IMR-90 (cell line): Measurements from ENCODE around the gene MRPL50. TPM values are rescaled to one million over a fixed set of nuclear protein-coding genes. Genes with fewer than 3 reads are reported as not detected.

Experiments
- ATAC-seq: fragments of 200-7000 bp; cut with Tn5 transposase; 2 replicates; pipeline ENCODE4 v1.9.1; 2020; ENCODE audit warnings: low read depth, mild to moderate bottlenecking, moderate library complexity
- BruUV-seq: library from RNA; stranded (reverse); fragments of 400-500 nt; replicated peaks from 2 replicates; lab custom pipeline; 2021; lab: Mats Ljungman, UMichigan
- CTCF ChIA-PET: fragments of 300-600 bp; formaldehyde crosslinking; extraction: SDS; loops from one replicate; lab custom pipeline; 2021; ENCODE audit warnings: antibody characterized with exemption; lab: Yijun Ruan, JAX
- POLR2A ChIA-PET: fragments of 300-600 bp; sonication (Branson Sonifier 250); formaldehyde crosslinking; loops from one replicate; lab custom pipeline; 2022; ENCODE audit warnings: antibody characterized with exemption; ENCODE audit not compliant: unreplicated experiment; lab: Charles Lee
- DNase-seq: peaks from one replicate; pipeline ENCODE4 v3.0.0; 2013
- H2AFZ ChIP-seq: replicated peaks from 2 replicates; pipeline ENCODE3; 2013; ENCODE audit warnings: low read length, mild to moderate bottlenecking; ENCODE audit not compliant: poor library complexity
- H2AK5ac ChIP-seq: 2 replicates; pipeline ENCODE4 v1.6.1; 2013; ENCODE audit warnings: low read depth, low read length, inconsistent platforms
- H2AK9ac ChIP-seq: replicated peaks from 2 replicates; pipeline ENCODE3; 2013; ENCODE audit warnings: mild to moderate bottlenecking, low read depth, low read length, moderate library complexity; ENCODE audit not compliant: poor library complexity
- H2BK120ac ChIP-seq: 2 replicates; pipeline ENCODE4 v1.6.1; 2013; ENCODE audit warnings: low read depth, low read length, inconsistent platforms
- H2BK15ac ChIP-seq: 3 replicates; pipeline ENCODE4 v1.6.1; 2013; ENCODE audit warnings: low read depth, low read length, inconsistent platforms
- H2BK20ac ChIP-seq: 2 replicates; pipeline ENCODE4 v1.6.1; 2013; ENCODE audit warnings: low read depth, mild to moderate bottlenecking, inconsistent platforms, low read length, moderate library complexity
- H2BK5ac ChIP-seq: 2 replicates; pipeline ENCODE4 v1.6.1; 2013; ENCODE audit warnings: mild to moderate bottlenecking, low read depth, low read length, inconsistent platforms; ENCODE audit not compliant: poor library complexity, severe bottlenecking
- H3K14ac ChIP-seq: replicated peaks from 2 replicates; pipeline ENCODE4 v1.6.1; 2013; ENCODE audit warnings: low read depth, low read length, inconsistent platforms
- H3K18ac ChIP-seq: 2 replicates; pipeline ENCODE4 v1.6.1; 2013; ENCODE audit warnings: low read depth, low read length, control low read depth
- H3K23ac ChIP-seq: 2 replicates; pipeline ENCODE4 v1.6.1; 2013; ENCODE audit warnings: low read depth, low read length, inconsistent platforms
- H3K27ac ChIP-seq: 2 replicates; pipeline ENCODE4 v1.5.1; 2013; ENCODE audit warnings: mild to moderate bottlenecking, control low read depth, low read length; ENCODE audit not compliant: insufficient read depth
- H3K27me3 ChIP-seq: 2 replicates; pipeline ENCODE4 v1.6.1; 2013; ENCODE audit warnings: low read length; ENCODE audit not compliant: control insufficient read depth, insufficient read depth
- H3K36me3 ChIP-seq: 2 replicates; pipeline ENCODE4 v1.6.1; 2013; ENCODE audit warnings: low read length, mixed read lengths; ENCODE audit not compliant: control insufficient read depth, insufficient read depth
- H3K4ac ChIP-seq: 2 replicates; pipeline ENCODE4 v1.6.1; 2013; ENCODE audit warnings: low read depth, low read length, inconsistent platforms
- H3K4me1 ChIP-seq: 2 replicates; pipeline ENCODE4 v1.6.1; 2013; ENCODE audit warnings: low read length, mixed read lengths; ENCODE audit not compliant: control insufficient read depth, insufficient read depth
- H3K4me2 ChIP-seq: 2 replicates; pipeline ENCODE4 v1.6.1; 2013; ENCODE audit warnings: low read depth, mild to moderate bottlenecking, control low read depth, low read length, moderate library complexity
- H3K4me3 ChIP-seq: 2 replicates; pipeline ENCODE4 v1.5.1; 2013; ENCODE audit warnings: low read depth, mild to moderate bottlenecking, control low read depth, low read length, moderate library complexity; ENCODE audit not compliant: insufficient read depth
- H3K56ac ChIP-seq: 2 replicates; pipeline ENCODE4 v1.6.1; 2013; ENCODE audit warnings: low read length, inconsistent platforms; ENCODE audit not compliant: insufficient read depth; ENCODE audit errors: extremely low read depth
- H3K79me1 ChIP-seq, 2 experiments: 2 replicates each; pipeline ENCODE4 v1.6.1; 2013; ENCODE audit warnings: low read length in 2 of 2, inconsistent platforms in 1 of 2, low read depth in 1 of 2
- H3K9ac ChIP-seq: 2 replicates; pipeline ENCODE4 v1.6.1; 2013; ENCODE audit warnings: low read depth, low read length, control low read depth
- H3K9me1 ChIP-seq: 2 replicates; pipeline ENCODE4 v1.6.1; 2013; ENCODE audit warnings: low read length, inconsistent platforms; ENCODE audit not compliant: insufficient read depth
- H3K9me3 ChIP-seq: 2 replicates; pipeline ENCODE4 v1.6.1; 2013; ENCODE audit warnings: low read length; ENCODE audit not compliant: control insufficient read depth, insufficient read depth
- H4K20me1 ChIP-seq: 2 replicates; pipeline ENCODE4 v1.6.1; 2013; ENCODE audit warnings: low read length, inconsistent platforms; ENCODE audit not compliant: insufficient read depth
- H4K5ac ChIP-seq: 2 replicates; pipeline ENCODE4 v1.6.1; 2013; ENCODE audit warnings: mild to moderate bottlenecking, low read depth, low read length, control low read depth
- H4K8ac ChIP-seq, 2 experiments: 2 replicates each; pipeline ENCODE4 v1.6.1; 2013; ENCODE audit warnings: low read depth in 2 of 2, low read length in 2 of 2, control low read depth in 1 of 2, inconsistent platforms in 1 of 2
- H4K91ac ChIP-seq: 2 replicates; pipeline ENCODE4 v1.6.1; 2013; ENCODE audit warnings: low read depth, low read length, inconsistent platforms; ENCODE audit not compliant: insufficient read depth
- BHLHE40 ChIP-seq: fragments of 150-350 bp; IDR thresholded peaks from 2 replicates; pipeline ENCODE4 v1.6.1; 2016; ENCODE audit warnings: mild to moderate bottlenecking, low read depth, low read length
- CEBPB ChIP-seq: IDR thresholded peaks from 2 replicates; pipeline ENCODE4 v1.6.1; 2012; ENCODE audit warnings: low read depth, low read length, improper control_type of control experiment
- FOS ChIP-seq: fragments of 150-350 bp; IDR thresholded peaks from 2 replicates; pipeline ENCODE4 v1.6.1; 2016; ENCODE audit warnings: low read depth, low read length
- MXI1 ChIP-seq: IDR thresholded peaks from 2 replicates; pipeline ENCODE4 v1.6.1; 2012; ENCODE audit warnings: low read depth, mild to moderate bottlenecking, low read length, moderate library complexity, borderline replicate concordance
- RCOR1 ChIP-seq: IDR thresholded peaks from 2 replicates; pipeline ENCODE4 v1.6.1; 2012; ENCODE audit warnings: mild to moderate bottlenecking, low read length, improper control_type of control experiment; ENCODE audit not compliant: insufficient replicate concordance
- RFX5 ChIP-seq: IDR thresholded peaks from 2 replicates; pipeline ENCODE4 v1.8.0; 2012; ENCODE audit warnings: low read depth, mild to moderate bottlenecking, low read length, moderate library complexity
- SMC3 ChIP-seq: fragments of 150-350 bp; IDR thresholded peaks from 2 replicates; pipeline ENCODE4 v1.6.1; 2016; ENCODE audit warnings: low read depth, mild to moderate bottlenecking, antibody characterized with exemption, low read length, moderate library complexity
- WGBS, 2 experiments: methylation state at CpG; one replicate each; pipeline versions ENCODE4 v1.1.5 to v1.1.7; 2013; ENCODE audit warnings: missing lambda C conversion rate in 2 of 2; ENCODE audit not compliant: insufficient read length in 1 of 2; ENCODE audit errors: extremely low coverage in 2 of 2; 5-methylcytosine and 5-hydroxymethylcytosine counted together
- dilution Hi-C: fragments of 300-500 bp; cut with HindIII; formaldehyde crosslinking; loops from one replicate; pipeline ENCODE4 v1.14.3; 2018; ENCODE audit warnings: low sequenced_read_pairs; ENCODE audit not compliant: unreplicated experiment
- in situ Hi-C: fragments of 300-500 bp; cut with MboI; formaldehyde crosslinking; loops from 3 replicates; pipeline ENCODE4 v1.14.3; 2019; ENCODE audit warnings: low sequenced_read_pairs, inconsistent platforms, mixed read lengths
- intact Hi-C: fragments of 100-400 bp; cut with micrococcal nuclease; formaldehyde crosslinking; loops from 2 replicates; pipeline ENCODE4 v1.10.0; 2022
- polyA plus RNA-seq, 3 experiments: library from polyadenylated mRNA; depleted of rRNA; stranded (reverse); fragments of >200 nt; gene quantifications; 2 replicates each; pipeline ENCODE4 v1.2.3, GENCODE V29; 2012; ENCODE audit warnings: low replicate concordance in 1 of 3
- total RNA-seq: library from RNA; depleted of rRNA; stranded (reverse); fragments of >200 nt; gene quantifications from 2 replicates; pipeline ENCODE4 v1.2.3, GENCODE V29; 2012
- TF ChIP-seq, protein P1 (sequence below): conservative IDR thresholded peaks from 2 replicates; pipeline ENCODE4 v1.5.1; 2012; ENCODE audit warnings: mild to moderate bottlenecking, low read depth, low read length, improper control_type of control experiment

Gene MRPL50
- total and polyA plus RNA-seq, 2 of the 4 experiments (the other 2 are of a cell fraction): 7.5 to 8.6 TPM

DNA sequence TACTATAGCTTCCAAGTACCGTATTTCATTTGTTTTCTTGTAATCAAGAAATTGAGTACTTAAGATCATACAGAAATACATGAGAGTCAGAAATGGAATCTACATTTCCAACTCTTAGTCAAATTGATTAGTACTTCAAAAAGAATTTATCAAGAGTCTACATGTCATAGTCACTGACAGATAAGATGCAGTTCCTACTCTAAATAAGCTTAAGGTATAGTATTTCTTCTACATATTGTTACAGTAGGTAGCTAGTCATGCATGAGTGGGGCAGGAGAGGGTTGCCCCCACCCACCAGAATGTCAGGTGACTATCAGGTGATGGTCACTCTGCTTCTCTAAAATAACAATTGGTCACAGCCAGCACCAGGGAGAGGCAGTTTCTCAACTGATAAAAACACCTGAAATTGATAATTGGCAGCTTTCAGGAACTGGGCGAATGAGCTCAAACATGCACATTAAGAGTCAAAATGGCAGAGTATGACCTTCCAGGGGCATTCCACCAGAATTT lies 16.5 kb downstream of the MRPL50 start:
- Histone ChIP-seq H2AK5ac (no peak overlapping the region), H3K27me3 (no peaks in the 10 kb centered on the region), H3K14ac (no peak overlapping the region), H2BK120ac (no peak overlapping the region), H3K9me1 (no peaks in the 10 kb centered on the region), H3K4me2 (no peak overlapping the region), H3K79me1 (no peaks in the 10 kb centered on the region), H2BK5ac (no peak overlapping the region), H3K9me3 (peaks cover 3% of the 10 kb centered on the region; the same call in 1 of the 2 replicates), H3K18ac (no peak overlapping the region), H3K56ac (no peak overlapping the region), H4K20me1 (no peaks in the 10 kb centered on the region), H3K4me3 (no peak overlapping the region), H3K27ac (no peak overlapping the region), H2AK9ac (no peak overlapping the region), H4K91ac (no peak overlapping the region), H4K8ac (no peak overlapping the region), H3K4me1 (no peaks in the 10 kb centered on the region), H2AFZ (no peak overlapping the region), H2BK15ac (no peak overlapping the region), H3K23ac (no peak overlapping the region), H3K9ac (no peak overlapping the region), H4K5ac (no peak overlapping the region), H3K36me3 (no peaks in the 10 kb centered on the region), H3K4ac (no peak overlapping the region), H2BK20ac (no peak overlapping the region)
- ChIA-PET CTCF (no interaction called here), POLR2A (no interaction called here)
- intact Hi-C loops (no loop called here), in situ Hi-C loops (no loop called here), dilution Hi-C loops (no loop called here)
- no CpG with 5 or more reads among the region's 2 CpGs for WGBS, 2 experiments
- ATAC-seq: no peak
- no TSS peak for BruUV-seq
- DNase-seq: no peak
- TF ChIP-seq BHLHE40: no peak
- TF ChIP-seq FOS: no peak
- no peak for TF ChIP-seq CEBPB
- TF ChIP-seq RCOR1: no peak
- TF ChIP-seq RFX5: no peak
- no peak for TF ChIP-seq SMC3
- TF ChIP-seq MXI1: no peak
- TF ChIP-seq, protein P1, sequence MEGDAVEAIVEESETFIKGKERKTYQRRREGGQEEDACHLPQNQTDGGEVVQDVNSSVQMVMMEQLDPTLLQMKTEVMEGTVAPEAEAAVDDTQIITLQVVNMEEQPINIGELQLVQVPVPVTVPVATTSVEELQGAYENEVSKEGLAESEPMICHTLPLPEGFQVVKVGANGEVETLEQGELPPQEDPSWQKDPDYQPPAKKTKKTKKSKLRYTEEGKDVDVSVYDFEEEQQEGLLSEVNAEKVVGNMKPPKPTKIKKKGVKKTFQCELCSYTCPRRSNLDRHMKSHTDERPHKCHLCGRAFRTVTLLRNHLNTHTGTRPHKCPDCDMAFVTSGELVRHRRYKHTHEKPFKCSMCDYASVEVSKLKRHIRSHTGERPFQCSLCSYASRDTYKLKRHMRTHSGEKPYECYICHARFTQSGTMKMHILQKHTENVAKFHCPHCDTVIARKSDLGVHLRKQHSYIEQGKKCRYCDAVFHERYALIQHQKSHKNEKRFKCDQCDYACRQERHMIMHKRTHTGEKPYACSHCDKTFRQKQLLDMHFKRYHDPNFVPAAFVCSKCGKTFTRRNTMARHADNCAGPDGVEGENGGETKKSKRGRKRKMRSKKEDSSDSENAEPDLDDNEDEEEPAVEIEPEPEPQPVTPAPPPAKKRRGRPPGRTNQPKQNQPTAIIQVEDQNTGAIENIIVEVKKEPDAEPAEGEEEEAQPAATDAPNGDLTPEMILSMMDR: no peak
